DOHH2 (cell line): ENCODE results near the gene SLC35B2.

Experiments
- CTCF ChIP-seq: fragments of 200-600 bp; sonication (generic); IDR thresholded peaks from one replicate; pipeline ENCODE4 v1.5.1; 2014; ENCODE audit warnings: antibody characterized with exemption, mild to moderate bottlenecking, low read depth, low read length; ENCODE audit not compliant: poor library complexity, severe bottlenecking
- EZH2phosphoT487 ChIP-seq: fragments of 200-600 bp; sonication (generic); IDR thresholded peaks from 2 replicates; pipeline ENCODE4 v1.6.1; 2017; ENCODE audit warnings: borderline replicate concordance, mild to moderate bottlenecking, antibody characterized with exemption, low read length, moderate library complexity, mixed read lengths

GRCh38 chr6:44227148-44227793 is 30.1 kb downstream of the SLC35B2 start:
- no peak for TF ChIP-seq CTCF
- no peak for TF ChIP-seq EZH2phosphoT487
